ENCODE data around the gene ERC1.

ERC1 gene

DNA sequence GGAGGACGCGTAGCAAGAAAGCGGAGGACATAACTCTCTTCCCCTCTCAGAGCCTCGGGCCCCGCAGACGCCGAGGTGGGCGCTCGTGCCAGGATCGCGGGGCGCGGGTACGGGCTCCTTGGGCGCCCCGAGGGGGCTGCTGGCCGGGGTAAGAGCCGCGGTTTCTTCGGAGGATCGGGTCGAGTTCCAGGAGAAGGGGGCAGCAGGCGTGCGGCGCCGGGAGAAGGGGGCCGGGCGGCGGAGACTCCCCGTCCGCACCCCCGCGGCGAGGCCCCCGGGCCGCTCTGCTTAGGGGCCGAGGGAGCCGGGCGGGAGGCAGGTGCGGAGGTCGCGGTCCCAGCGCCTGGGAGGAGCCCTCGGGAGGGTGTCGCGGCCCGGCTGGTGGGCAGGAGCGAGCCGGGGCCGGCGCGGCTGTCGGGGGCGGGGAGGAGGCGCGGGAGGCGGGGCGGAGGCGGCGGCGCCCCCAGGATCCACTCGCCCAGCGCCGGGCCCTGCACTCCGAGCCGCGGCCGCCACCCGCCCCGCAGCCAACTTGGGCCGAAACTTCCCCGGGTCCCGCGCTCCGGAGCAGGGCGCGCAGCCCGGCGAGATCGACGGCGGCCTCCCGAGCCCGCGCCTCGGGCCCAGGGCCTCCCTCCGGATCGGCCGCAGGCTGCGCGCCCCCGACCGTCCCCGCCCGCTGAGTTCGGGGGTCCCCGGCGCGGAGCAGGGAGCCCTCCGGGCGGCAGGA lies 539.0 kb downstream of the ERC1 start (continued):
- TF ChIP-seq, protein P1, sequence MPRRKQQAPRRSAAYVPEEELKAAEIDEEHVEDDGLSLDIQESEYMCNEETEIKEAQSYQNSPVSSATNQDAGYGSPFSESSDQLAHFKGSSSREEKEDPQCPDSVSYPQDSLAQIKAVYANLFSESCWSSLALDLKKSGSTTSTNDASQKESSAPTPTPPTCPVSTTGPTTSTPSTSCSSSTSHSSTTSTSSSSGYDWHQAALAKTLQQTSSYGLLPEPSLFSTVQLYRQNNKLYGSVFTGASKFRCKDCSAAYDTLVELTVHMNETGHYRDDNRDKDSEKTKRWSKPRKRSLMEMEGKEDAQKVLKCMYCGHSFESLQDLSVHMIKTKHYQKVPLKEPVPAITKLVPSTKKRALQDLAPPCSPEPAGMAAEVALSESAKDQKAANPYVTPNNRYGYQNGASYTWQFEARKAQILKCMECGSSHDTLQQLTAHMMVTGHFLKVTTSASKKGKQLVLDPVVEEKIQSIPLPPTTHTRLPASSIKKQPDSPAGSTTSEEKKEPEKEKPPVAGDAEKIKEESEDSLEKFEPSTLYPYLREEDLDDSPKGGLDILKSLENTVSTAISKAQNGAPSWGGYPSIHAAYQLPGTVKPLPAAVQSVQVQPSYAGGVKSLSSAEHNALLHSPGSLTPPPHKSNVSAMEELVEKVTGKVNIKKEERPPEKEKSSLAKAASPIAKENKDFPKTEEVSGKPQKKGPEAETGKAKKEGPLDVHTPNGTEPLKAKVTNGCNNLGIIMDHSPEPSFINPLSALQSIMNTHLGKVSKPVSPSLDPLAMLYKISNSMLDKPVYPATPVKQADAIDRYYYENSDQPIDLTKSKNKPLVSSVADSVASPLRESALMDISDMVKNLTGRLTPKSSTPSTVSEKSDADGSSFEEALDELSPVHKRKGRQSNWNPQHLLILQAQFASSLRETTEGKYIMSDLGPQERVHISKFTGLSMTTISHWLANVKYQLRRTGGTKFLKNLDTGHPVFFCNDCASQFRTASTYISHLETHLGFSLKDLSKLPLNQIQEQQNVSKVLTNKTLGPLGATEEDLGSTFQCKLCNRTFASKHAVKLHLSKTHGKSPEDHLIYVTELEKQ (tag by site-specific recombination; IDR thresholded peaks at IDR 0.05; ENCODE audit: borderline replicate concordance): no peak
- TF ChIP-seq, protein P2, sequence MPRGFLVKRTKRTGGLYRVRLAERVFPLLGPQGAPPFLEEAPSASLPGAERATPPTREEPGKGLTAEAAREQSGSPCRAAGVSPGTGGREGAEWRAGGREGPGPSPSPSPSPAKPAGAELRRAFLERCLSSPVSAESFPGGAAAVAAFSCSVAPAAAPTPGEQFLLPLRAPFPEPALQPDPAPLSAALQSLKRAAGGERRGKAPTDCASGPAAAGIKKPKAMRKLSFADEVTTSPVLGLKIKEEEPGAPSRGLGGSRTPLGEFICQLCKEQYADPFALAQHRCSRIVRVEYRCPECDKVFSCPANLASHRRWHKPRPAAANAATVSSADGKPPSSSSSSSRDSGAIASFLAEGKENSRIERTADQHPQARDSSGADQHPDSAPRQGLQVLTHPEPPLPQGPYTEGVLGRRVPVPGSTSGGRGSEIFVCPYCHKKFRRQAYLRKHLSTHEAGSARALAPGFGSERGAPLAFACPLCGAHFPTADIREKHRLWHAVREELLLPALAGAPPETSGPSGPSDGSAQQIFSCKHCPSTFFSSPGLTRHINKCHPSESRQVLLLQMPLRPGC (tag by site-specific recombination; IDR thresholded peaks at IDR 0.05): no peak

DNA sequence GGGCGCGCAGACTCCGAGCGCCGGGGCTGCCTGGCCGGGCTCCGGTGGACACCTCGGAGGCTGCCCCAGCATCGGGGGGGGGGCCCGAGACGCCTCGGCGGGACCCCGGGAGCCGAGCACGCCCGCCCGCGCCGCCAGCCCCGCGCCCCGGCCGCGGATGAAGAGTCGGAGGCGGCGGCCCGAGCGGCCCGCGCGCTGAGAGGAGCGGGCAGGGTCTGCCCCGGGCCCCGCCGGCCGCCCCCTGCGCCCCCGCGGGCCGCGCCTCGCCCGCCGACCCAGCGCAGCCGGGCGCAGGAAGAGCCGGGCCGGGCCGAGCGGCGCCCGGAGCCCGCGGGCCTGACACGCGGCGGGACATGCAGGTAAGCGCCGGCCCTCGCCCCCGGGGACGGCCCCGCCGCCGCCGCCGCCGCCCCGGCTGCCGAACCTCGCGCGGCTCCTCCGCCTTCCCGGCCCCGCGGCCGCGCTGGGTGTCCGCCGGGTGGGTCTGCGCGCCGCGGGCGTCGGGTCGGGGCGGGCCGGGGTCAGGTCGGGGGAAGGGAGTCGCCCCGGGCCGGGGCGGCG lies 539.6 kb downstream of the ERC1 start:
- Histone ChIP-seq H3K36me3 (ENCODE audit: control insufficient read depth in 2 of 2, insufficient read depth in 1 of 2, low read length in 2 of 2) (peaks cover 0 to 4% of the 10 kb centered on the region in 2 experiments; a peak in 1 of 3 replicates), H3K4me3 (ENCODE audit: low read depth, low read length) (peak overlapping the region; percentile 56), H3K4me1 (ENCODE audit: control insufficient read depth, insufficient read depth, low read length) (peaks cover 14% of the 10 kb centered on the region), H3K27ac (ENCODE audit: extremely low read depth, low read depth, low read length) (peak overlapping the region; percentile 84; the same call in 1 of the 2 replicates), H3K9me3 (ENCODE audit: control insufficient read depth, insufficient read depth, low read depth, low read length) (no peaks in the 10 kb centered on the region)
- no peak for TF ChIP-seq ZNF677 (tag by site-specific recombination; IDR thresholded peaks at IDR 0.05)
- TF ChIP-seq ZNF10 (tag by site-specific recombination; IDR thresholded peaks at IDR 0.05): no peak
- CTCF ChIA-PET: interaction anchor here (1.1 kb wide), 1 partner anchor 14 kb away, joined by 3 read pairs; no protein-coding TSS in a partner anchor
- POLR2A ChIA-PET: interaction anchor here (1.1 kb wide), 1 partner anchor 62 kb away, joined by 5 read pairs; no protein-coding TSS in a partner anchor

DNA sequence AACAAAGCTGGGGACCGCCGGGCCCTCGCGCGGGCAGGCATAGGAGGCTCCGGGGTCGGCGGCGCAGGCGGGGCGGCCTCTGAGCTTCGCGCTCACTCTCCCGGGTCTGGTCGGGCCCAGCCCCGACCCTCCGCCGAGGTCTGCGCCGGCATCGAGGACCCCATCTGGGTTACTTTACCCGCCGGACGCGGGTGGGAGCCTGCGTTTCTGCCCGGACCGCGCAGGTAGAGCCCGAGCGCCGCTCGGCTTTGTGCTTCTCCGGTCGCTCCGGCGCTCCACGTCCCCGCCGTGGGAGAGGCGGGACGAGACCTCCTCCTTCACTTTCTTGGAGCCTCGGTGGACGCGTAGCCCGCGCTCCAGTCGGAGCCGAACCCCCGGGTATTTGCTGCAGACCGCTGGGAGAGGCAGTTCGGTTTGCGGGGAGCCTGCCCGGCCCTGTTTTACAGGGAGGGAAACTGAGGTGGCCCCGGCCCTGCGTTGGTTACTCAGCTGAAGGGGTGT lies 540.2 kb downstream of the ERC1 start:
- peaks cover 15% of the 10 kb centered on the region for H3K4me1 ChIP-seq (ENCODE audit: control insufficient read depth, insufficient read depth, low read length)
- no peak for TF ChIP-seq HOXA7 (CRISPR knock-in tag; IDR thresholded peaks at IDR 0.05; ENCODE audit: borderline replicate concordance)
- no peak for TF ChIP-seq ZNF776 (tag by site-specific recombination; IDR thresholded peaks at IDR 0.05; ENCODE audit: borderline replicate concordance)
- no peak for TF ChIP-seq ZNF350 (tag by site-specific recombination; IDR thresholded peaks at IDR 0.05)
- no peak for TF ChIP-seq ZNF626 (tag by site-specific recombination; IDR thresholded peaks at IDR 0.05)
- no peak for TF ChIP-seq ZXDB (tag by site-specific recombination; IDR thresholded peaks at IDR 0.05)
- TF ChIP-seq ZNF677 (tag by site-specific recombination; IDR thresholded peaks at IDR 0.05): no peak
- TF ChIP-seq SETDB1 (IDR thresholded peaks at IDR 0.05; ENCODE audit: insufficient read length, low read length): no peak
- TF ChIP-seq ZNF416 (tag by site-specific recombination; IDR thresholded peaks at IDR 0.05): no peak
- no peak for TF ChIP-seq ZNF157 (tag by site-specific recombination; IDR thresholded peaks at IDR 0.05)
- TF ChIP-seq ZNF610 (tag by site-specific recombination; IDR thresholded peaks at IDR 0.05; ENCODE audit: borderline replicate concordance): no peak
- TF ChIP-seq YY2 (tag by site-specific recombination; IDR thresholded peaks at IDR 0.05): no peak
- TF ChIP-seq, protein P3, sequence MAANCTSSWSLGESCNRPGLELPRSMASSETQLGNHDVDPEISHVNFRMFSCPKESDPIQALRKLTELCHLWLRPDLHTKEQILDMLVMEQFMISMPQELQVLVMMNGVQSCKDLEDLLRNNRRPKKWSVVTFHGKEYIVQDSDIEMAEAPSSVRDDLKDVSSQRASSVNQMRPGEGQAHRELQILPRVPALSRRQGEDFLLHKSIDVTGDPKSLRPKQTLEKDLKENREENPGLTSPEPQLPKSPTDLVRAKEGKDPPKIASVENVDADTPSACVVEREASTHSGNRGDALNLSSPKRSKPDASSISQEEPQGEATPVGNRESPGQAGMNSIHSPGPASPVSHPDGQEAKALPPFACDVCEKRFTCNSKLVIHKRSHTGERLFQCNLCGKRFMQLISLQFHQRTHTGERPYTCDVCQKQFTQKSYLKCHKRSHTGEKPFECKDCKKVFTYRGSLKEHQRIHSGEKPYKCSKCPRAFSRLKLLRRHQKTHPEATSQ (tag by site-specific recombination; IDR thresholded peaks at IDR 0.05): no peak
- TF ChIP-seq, protein P4, sequence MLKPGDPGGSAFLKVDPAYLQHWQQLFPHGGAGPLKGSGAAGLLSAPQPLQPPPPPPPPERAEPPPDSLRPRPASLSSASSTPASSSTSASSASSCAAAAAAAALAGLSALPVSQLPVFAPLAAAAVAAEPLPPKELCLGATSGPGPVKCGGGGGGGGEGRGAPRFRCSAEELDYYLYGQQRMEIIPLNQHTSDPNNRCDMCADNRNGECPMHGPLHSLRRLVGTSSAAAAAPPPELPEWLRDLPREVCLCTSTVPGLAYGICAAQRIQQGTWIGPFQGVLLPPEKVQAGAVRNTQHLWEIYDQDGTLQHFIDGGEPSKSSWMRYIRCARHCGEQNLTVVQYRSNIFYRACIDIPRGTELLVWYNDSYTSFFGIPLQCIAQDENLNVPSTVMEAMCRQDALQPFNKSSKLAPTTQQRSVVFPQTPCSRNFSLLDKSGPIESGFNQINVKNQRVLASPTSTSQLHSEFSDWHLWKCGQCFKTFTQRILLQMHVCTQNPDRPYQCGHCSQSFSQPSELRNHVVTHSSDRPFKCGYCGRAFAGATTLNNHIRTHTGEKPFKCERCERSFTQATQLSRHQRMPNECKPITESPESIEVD (tag by site-specific recombination; IDR thresholded peaks at IDR 0.05): no peak
- TF ChIP-seq ZNF394 (tag by site-specific recombination; IDR thresholded peaks at IDR 0.05; ENCODE audit: borderline replicate concordance): peak; percentile 44; the same call in 1 of the 2 replicates
- TF ChIP-seq ZNF23 (tag by site-specific recombination; IDR thresholded peaks at IDR 0.05; ENCODE audit: borderline replicate concordance): no peak
- no peak for TF ChIP-seq ZNF510 (tag by site-specific recombination; IDR thresholded peaks at IDR 0.05; ENCODE audit: insufficient replicate concordance)
- no peak for TF ChIP-seq ZNF561 (tag by site-specific recombination; IDR thresholded peaks at IDR 0.05; ENCODE audit: borderline replicate concordance)
- no peak for TF ChIP-seq ZNF501 (tag by site-specific recombination; IDR thresholded peaks at IDR 0.05)
- no peak for TF ChIP-seq ZNF366 (tag by site-specific recombination; conservative IDR thresholded peaks at IDR 0.05)

More for the DNA sequence above, 540.2 kb downstream of the ERC1 start:
- Histone ChIP-seq H3K4me3 (ENCODE audit: low read depth, low read length) (peak overlapping the region; percentile 56), H3K9me3 (ENCODE audit: control insufficient read depth, insufficient read depth, low read depth, low read length) (no peaks in the 10 kb centered on the region), H3K36me3 (ENCODE audit: control insufficient read depth in 2 of 2, insufficient read depth in 1 of 2, low read length in 2 of 2) (peaks cover 0 to 4% of the 10 kb centered on the region in 2 experiments; a peak in 1 of 3 replicates), H3K27ac (ENCODE audit: extremely low read depth, low read depth, low read length) (peak overlapping the region; percentile 84; the same call in 1 of the 2 replicates)
- ChIA-PET CTCF (interaction anchor here (1.1 kb wide), 1 partner anchor 14 kb away, joined by 3 read pairs; no protein-coding TSS in a partner anchor), POLR2A (interaction anchor here (1.1 kb wide), 1 partner anchor 62 kb away, joined by 5 read pairs; no protein-coding TSS in a partner anchor)
